GM23338 (cell line): ENCODE data around the gene TTC28.

Source experiments
- CTCF ChIP-seq, 2 experiments: fragments of 200-600 bp in 1 of 2; sonication (generic) in 1 of 2; conservative IDR thresholded peaks; 2 replicates each; pipeline versions ENCODE4 v1.5.1 to v1.6.1; 2016 to 2017; ENCODE audit warnings: antibody characterized with exemption in 2 of 2, low read depth in 2 of 2, mild to moderate bottlenecking in 2 of 2, moderate library complexity in 1 of 2
- JUNB ChIP-seq: IDR thresholded peaks from one replicate; pipeline ENCODE4 v1.6.1; 2016; ENCODE audit warnings: antibody characterized with exemption; ENCODE audit not compliant: unreplicated experiment
- POLR2AphosphoS5 ChIP-seq: IDR thresholded peaks from 2 replicates; pipeline ENCODE4 v1.6.1; 2016; ENCODE audit warnings: antibody characterized with exemption, low read depth
- REST ChIP-seq: IDR thresholded peaks from one replicate; pipeline ENCODE4 v1.6.1; 2018; ENCODE audit warnings: antibody characterized with exemption; ENCODE audit not compliant: unreplicated experiment

GRCh38 chr22:28604966-28605761, 74.5 kb downstream of the TTC28 start:
- TF ChIP-seq CTCF (conservative IDR thresholded peaks at IDR 0.05; ENCODE audit: low read depth in 2 of 2) (no peak), REST (no peak), JUNB (no peak), POLR2AphosphoS5 (no peak)
